ENCODE measurements around the gene SLC25A13. TPM values are rescaled to one million over a fixed set of nuclear protein-coding genes. Genes with fewer than 3 reads are reported as not detected.

SLC25A13 gene
- total RNA-seq, 1 experiment from 2014 or later = 77.2 TPM

DNA sequence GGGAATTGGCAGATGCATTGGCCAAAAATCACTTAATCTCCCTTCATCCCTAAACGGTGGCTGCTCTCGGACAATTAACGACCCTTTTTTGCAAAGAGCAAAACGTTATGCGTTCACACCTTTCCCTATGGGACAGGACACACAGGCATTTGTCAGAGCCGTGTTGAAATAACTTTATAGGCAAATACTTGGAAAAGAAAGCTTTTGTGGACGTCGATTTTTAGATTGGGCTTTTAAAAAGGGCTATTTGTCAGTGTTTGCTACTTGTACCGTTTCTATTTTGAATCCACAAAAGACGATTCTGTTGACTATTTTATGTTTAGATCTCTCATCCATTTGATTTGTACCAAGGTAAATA, 245.6 kb downstream of the SLC25A13 start (continued):
- no peak for TF ChIP-seq PRRX2 (CRISPR knock-in tag; IDR thresholded peaks at IDR 0.05)
- TF ChIP-seq, protein P1, sequence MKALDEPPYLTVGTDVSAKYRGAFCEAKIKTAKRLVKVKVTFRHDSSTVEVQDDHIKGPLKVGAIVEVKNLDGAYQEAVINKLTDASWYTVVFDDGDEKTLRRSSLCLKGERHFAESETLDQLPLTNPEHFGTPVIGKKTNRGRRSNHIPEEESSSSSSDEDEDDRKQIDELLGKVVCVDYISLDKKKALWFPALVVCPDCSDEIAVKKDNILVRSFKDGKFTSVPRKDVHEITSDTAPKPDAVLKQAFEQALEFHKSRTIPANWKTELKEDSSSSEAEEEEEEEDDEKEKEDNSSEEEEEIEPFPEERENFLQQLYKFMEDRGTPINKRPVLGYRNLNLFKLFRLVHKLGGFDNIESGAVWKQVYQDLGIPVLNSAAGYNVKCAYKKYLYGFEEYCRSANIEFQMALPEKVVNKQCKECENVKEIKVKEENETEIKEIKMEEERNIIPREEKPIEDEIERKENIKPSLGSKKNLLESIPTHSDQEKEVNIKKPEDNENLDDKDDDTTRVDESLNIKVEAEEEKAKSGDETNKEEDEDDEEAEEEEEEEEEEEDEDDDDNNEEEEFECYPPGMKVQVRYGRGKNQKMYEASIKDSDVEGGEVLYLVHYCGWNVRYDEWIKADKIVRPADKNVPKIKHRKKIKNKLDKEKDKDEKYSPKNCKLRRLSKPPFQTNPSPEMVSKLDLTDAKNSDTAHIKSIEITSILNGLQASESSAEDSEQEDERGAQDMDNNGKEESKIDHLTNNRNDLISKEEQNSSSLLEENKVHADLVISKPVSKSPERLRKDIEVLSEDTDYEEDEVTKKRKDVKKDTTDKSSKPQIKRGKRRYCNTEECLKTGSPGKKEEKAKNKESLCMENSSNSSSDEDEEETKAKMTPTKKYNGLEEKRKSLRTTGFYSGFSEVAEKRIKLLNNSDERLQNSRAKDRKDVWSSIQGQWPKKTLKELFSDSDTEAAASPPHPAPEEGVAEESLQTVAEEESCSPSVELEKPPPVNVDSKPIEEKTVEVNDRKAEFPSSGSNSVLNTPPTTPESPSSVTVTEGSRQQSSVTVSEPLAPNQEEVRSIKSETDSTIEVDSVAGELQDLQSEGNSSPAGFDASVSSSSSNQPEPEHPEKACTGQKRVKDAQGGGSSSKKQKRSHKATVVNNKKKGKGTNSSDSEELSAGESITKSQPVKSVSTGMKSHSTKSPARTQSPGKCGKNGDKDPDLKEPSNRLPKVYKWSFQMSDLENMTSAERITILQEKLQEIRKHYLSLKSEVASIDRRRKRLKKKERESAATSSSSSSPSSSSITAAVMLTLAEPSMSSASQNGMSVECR (CRISPR knock-in tag; IDR thresholded peaks at IDR 0.05; ENCODE audit: borderline replicate concordance) = peak; percentile 4; the same call in 1 of the 2 replicates

DNA sequence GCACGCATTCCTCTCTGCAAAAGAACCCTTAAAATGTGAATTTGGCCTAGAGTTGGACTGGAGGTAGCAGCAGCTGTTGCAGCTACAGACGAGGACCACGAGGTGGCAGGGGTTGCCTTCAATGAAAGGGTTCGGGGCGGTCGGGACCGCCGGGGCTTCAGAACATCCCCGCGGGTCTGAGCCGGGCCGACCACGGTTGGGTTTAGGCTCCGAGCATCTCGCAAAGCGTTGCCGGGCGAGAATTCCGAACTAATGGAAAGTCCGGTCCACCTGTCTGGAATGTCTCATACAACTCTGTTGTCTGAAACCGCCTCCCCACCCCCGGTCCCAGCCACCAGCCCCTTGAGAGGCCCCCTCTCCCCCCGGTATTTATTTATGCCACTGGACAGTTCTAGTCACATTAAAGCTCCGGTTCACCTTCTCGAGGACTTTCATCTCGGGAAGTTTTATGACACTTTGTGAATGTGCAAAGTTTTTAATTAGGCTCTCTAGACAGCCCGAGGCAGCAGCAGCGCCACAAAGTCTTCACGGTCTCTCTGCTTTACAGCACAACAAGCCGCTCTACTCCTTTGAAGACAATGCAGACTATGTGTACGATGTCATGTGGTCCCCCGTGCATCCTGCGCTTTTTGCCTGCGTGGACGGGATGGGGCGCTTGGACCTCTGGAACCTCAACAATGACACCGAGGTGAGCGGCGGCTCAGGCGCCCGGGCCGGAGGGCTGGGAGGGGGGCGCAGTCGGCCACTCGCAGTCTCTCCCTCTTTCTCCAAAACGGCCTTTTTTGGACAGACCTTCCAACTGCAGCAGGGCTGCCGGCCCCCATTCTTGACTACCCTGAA, 246.2 kb downstream of the SLC25A13 start:
- peaks cover 25% of the 10 kb centered on the region for H3K27me3 Mint-ChIP-seq (ENCODE audit: low read depth)
- peak overlapping the region; percentile 88 for H3K4me3 Mint-ChIP-seq
- peak; percentile 94 for ATAC-seq
- POLR2A ChIA-PET = no interaction called here
- TF ChIP-seq, protein P1 (CRISPR knock-in tag; IDR thresholded peaks at IDR 0.05; ENCODE audit: borderline replicate concordance) = peak; percentile 32; the same call in 1 of the 2 replicates
- TF ChIP-seq CTCF (IDR thresholded peaks at IDR 0.05) (peak; percentile 65), ZNF232 (CRISPR knock-in tag; IDR thresholded peaks at IDR 0.05) (no peak)
- H3K27ac Mint-ChIP-seq = no peak overlapping the region
- H3K4me1 Mint-ChIP-seq = peaks cover 7% of the 10 kb centered on the region
- DNase-seq (ENCODE audit: low spot score) = peak; percentile 73
- H3K36me3 Mint-ChIP-seq = no peaks in the 10 kb centered on the region
- H3K9me3 Mint-ChIP-seq = no peaks in the 10 kb centered on the region
- CTCF ChIA-PET = interaction anchor here (0.5 to 1.9 kb wide), 10 partner anchors 13 to 1328 kb away, joined by 3 to 7 read pairs (median 3); no protein-coding TSS in a partner anchor

- Mint-ChIP-seq H3K9me3 (no peaks in the 10 kb centered on the region), H3K27me3 (ENCODE audit: low read depth) (peaks cover 25% of the 10 kb centered on the region), H3K36me3 (no peaks in the 10 kb centered on the region), H3K27ac (no peak overlapping the region), H3K4me3 (no peak overlapping the region; the same call in 1 of the 2 replicates), H3K4me1 (peaks cover 7% of the 10 kb centered on the region)
- DNase-seq (ENCODE audit: low spot score) = no peak
- POLR2A ChIA-PET = no interaction called here
- ATAC-seq = no peak
- CTCF ChIA-PET = interaction anchor here (0.5 to 1.3 kb wide), 8 partner anchors 14 to 1327 kb away, joined by 3 to 7 read pairs (median 3); no protein-coding TSS in a partner anchor
- no peak for TF ChIP-seq SP1 (CRISPR knock-in tag; conservative IDR thresholded peaks at IDR 0.05)
- TF ChIP-seq EMX1 (CRISPR knock-in tag; IDR thresholded peaks at IDR 0.05) = no peak
- no peak for TF ChIP-seq MXD4 (CRISPR knock-in tag; IDR thresholded peaks at IDR 0.05; ENCODE audit: borderline replicate concordance)
- no peak for TF ChIP-seq NR1H2 (CRISPR knock-in tag; IDR thresholded peaks at IDR 0.05)
- no peak for TF ChIP-seq ZNF263 (CRISPR knock-in tag; IDR thresholded peaks at IDR 0.05; ENCODE audit: low read depth)
- TF ChIP-seq ZNF423 (CRISPR knock-in tag; IDR thresholded peaks at IDR 0.05) = no peak
- no peak for TF ChIP-seq PRRX2 (CRISPR knock-in tag; IDR thresholded peaks at IDR 0.05)
- no peak for TF ChIP-seq CBFB (CRISPR knock-in tag; IDR thresholded peaks at IDR 0.05; ENCODE audit: low read depth)
- TF ChIP-seq TEAD1 (CRISPR knock-in tag; IDR thresholded peaks at IDR 0.05) = no peak
- TF ChIP-seq ELF4 (CRISPR knock-in tag; IDR thresholded peaks at IDR 0.05; ENCODE audit: low read depth) = no peak
- TF ChIP-seq JUN (CRISPR knock-in tag; IDR thresholded peaks at IDR 0.05) = no peak
- no peak for TF ChIP-seq RORB (CRISPR knock-in tag; IDR thresholded peaks at IDR 0.05)
- no peak for TF ChIP-seq NFYB (CRISPR knock-in tag; conservative IDR thresholded peaks at IDR 0.05; ENCODE audit: low read depth)
- TF ChIP-seq ZNF416 (CRISPR knock-in tag; IDR thresholded peaks at IDR 0.05) = no peak
- no peak for TF ChIP-seq ATF2 (CRISPR knock-in tag; IDR thresholded peaks at IDR 0.05; ENCODE audit: borderline replicate concordance, low read depth)
- TF ChIP-seq, protein P2, sequence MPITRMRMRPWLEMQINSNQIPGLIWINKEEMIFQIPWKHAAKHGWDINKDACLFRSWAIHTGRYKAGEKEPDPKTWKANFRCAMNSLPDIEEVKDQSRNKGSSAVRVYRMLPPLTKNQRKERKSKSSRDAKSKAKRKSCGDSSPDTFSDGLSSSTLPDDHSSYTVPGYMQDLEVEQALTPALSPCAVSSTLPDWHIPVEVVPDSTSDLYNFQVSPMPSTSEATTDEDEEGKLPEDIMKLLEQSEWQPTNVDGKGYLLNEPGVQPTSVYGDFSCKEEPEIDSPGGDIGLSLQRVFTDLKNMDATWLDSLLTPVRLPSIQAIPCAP (CRISPR knock-in tag; IDR thresholded peaks at IDR 0.05) = no peak
These were observed 247.0 kb downstream of the SLC25A13 start for GRCh38 chr7:96074871-96075270.
